Neural cell (in vitro differentiated cells): ENCODE data around the gene TSSK3.

ENCODE experiments used
- EP300 ChIP-seq: fragments of 450-650 bp; conservative IDR thresholded peaks from 2 replicates; pipeline ENCODE4 v1.6.1; 2014; ENCODE audit warnings: antibody characterized with exemption, mild to moderate bottlenecking, moderate library complexity; ENCODE audit not compliant: poor library complexity, severe bottlenecking
- SMC3 ChIP-seq: fragments of 450-650 bp; conservative IDR thresholded peaks from 2 replicates; pipeline ENCODE4 v1.6.1; 2014; ENCODE audit warnings: antibody characterized with exemption, mild to moderate bottlenecking, moderate library complexity; ENCODE audit not compliant: poor library complexity
- TF ChIP-seq, protein P1 (sequence below): fragments of 450-650 bp; IDR thresholded peaks from 2 replicates; pipeline ENCODE4 v1.5.1; 2014; ENCODE audit warnings: antibody characterized with exemption, mild to moderate bottlenecking, moderate library complexity; ENCODE audit not compliant: poor library complexity, severe bottlenecking

DNA sequence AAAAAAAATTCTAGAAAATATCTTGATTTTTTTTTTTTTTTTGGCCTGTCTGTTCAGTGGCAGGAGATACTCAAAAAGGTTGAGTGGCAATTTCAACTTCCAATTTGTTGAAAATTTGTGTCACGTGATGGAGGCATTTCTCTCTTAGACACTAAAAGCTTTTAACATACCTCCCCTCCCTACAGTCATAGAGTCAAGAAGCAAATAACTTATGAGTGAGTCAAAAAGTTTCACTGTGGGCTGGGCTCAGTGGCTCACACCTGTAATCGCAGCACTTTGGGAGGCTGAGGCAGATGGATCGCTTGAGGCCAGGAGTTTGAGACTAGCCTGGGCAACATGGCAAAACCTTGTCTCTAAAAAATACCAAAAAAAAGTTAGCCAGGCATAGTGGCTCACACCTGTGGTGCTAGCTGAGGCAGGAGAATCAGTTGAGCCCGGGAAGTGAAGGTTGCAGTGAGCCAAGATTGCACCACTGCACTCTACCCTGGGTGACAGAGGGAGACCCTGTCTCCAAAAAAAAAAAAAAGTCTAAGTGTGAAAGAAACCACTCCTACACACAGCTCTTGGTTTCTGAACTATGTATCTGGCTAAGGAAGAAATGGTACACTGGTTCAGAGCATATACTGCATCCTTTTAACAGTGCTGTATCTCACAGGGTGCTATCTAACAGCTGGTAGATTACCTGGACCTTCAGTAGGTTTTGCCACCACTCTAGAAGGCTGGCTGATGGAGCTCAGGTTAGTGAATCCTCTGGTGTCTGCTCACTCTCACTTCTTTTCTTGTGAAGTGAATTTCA lies 43.5 kb downstream of the TSSK3 start:
- TF ChIP-seq SMC3 (no peak), EP300 (no peak)
- TF ChIP-seq, protein P1, sequence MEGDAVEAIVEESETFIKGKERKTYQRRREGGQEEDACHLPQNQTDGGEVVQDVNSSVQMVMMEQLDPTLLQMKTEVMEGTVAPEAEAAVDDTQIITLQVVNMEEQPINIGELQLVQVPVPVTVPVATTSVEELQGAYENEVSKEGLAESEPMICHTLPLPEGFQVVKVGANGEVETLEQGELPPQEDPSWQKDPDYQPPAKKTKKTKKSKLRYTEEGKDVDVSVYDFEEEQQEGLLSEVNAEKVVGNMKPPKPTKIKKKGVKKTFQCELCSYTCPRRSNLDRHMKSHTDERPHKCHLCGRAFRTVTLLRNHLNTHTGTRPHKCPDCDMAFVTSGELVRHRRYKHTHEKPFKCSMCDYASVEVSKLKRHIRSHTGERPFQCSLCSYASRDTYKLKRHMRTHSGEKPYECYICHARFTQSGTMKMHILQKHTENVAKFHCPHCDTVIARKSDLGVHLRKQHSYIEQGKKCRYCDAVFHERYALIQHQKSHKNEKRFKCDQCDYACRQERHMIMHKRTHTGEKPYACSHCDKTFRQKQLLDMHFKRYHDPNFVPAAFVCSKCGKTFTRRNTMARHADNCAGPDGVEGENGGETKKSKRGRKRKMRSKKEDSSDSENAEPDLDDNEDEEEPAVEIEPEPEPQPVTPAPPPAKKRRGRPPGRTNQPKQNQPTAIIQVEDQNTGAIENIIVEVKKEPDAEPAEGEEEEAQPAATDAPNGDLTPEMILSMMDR: no peak
